Thymus (tissue), 11 donors: Measurements from ENCODE around the gene VTN. TPM values are rescaled to one million over a fixed set of nuclear protein-coding genes. Genes with fewer than 3 reads are reported as not detected.
A peak's percentile ranks its signal among the peaks of the same experiment; 100 is the strongest.

ENCODE experiments used
- DNase-seq, 9 donors: peaks; one replicate each; pipeline ENCODE4 v3.0.0-alpha.2; 2013; ENCODE audit warnings: low spot score in 9 of 9, low read depth in 6 of 9, missing footprints in 1 of 9
- H3K27ac ChIP-seq, 2 donors: one replicate each; pipeline ENCODE4 v1.5.1; 2013; ENCODE audit warnings: control low read depth in 1 of 2, low read depth in 1 of 2, low read length in 1 of 2, mild to moderate bottlenecking in 1 of 2, moderate library complexity in 1 of 2
- H3K27me3 ChIP-seq, 2 donors: one replicate each; pipeline ENCODE4 v1.5.1; 2013; ENCODE audit warnings: low read length in 1 of 2; ENCODE audit not compliant: control insufficient read depth in 2 of 2, insufficient read depth in 1 of 2
- H3K36me3 ChIP-seq, 2 donors: one replicate each; pipeline ENCODE4 v1.5.1; 2013; ENCODE audit warnings: low read length in 1 of 2, mild to moderate bottlenecking in 1 of 2, moderate library complexity in 1 of 2; ENCODE audit not compliant: control insufficient read depth in 2 of 2, insufficient read depth in 2 of 2
- H3K4me1 ChIP-seq, 2 donors: one replicate each; pipeline ENCODE4 v1.5.1; 2013; ENCODE audit warnings: low read length in 2 of 2; ENCODE audit not compliant: control insufficient read depth in 2 of 2, insufficient read depth in 2 of 2
- H3K4me3 ChIP-seq, 2 donors: one replicate each; pipeline ENCODE4 v1.5.1; 2013; ENCODE audit warnings: low read length in 2 of 2, control low read depth in 1 of 2, mild to moderate bottlenecking in 1 of 2
- H3K9me3 ChIP-seq, 2 donors: one replicate each; pipeline ENCODE4 v1.5.1; 2013; ENCODE audit warnings: low read length in 1 of 2, mild to moderate bottlenecking in 1 of 2; ENCODE audit not compliant: control insufficient read depth in 2 of 2, insufficient read depth in 1 of 2
- WGBS: extraction: QIAGEN DNeasy Blood & Tissue Kit; methylation state at CpG from one replicate; pipeline ENCODE4 v1.1.7; 2013; 5-methylcytosine and 5-hydroxymethylcytosine counted together
- polyA plus RNA-seq: library from polyadenylated mRNA; stranded (reverse); fragments of 200-250 nt; gene quantifications from one replicate; pipeline ENCODE4 v1.2.3, GENCODE V29; 2013
- total RNA-seq: library from RNA; stranded (reverse); fragments of 120-200 nt; gene quantifications from one replicate; pipeline ENCODE4 v1.2.4, GENCODE V29; 2013
- donor health status: healthy.

VTN gene
- total and polyA plus RNA-seq, 2 donors = 0.09 to 0.59 TPM

GRCh38 chr17:28379814-28380801 lies 10.0 kb upstream of the VTN start:
- peaks cover 3 to 10% of the 10 kb centered on the region in 2 donors for H3K4me1 ChIP-seq
- no peak for DNase-seq
- no peak overlapping the region for H3K27ac ChIP-seq
- peaks cover 14 to 56% of the 10 kb centered on the region in 2 donors for H3K27me3 ChIP-seq
- 77% methylated on average over 10 of the region's 10 CpGs for WGBS
- no peak overlapping the region for H3K4me3 ChIP-seq
- H3K36me3 ChIP-seq = no peaks in the 10 kb centered on the region
- H3K9me3 ChIP-seq = no peaks in the 10 kb centered on the region

GRCh38 chr17:28372945-28373274 lies 2.8 kb upstream of the VTN start:
- Histone ChIP-seq H3K4me1 (peaks cover 10 to 14% of the 10 kb centered on the region in 2 donors), H3K4me3 (no peak overlapping the region), H3K27ac (no peak overlapping the region), H3K27me3 (peaks cover 8 to 50% of the 10 kb centered on the region in 2 donors), H3K36me3 (no peaks in the 10 kb centered on the region), H3K9me3 (peaks cover 0 to 1% of the 10 kb centered on the region in 2 donors)
- 94% methylated on average over 6 of the region's 6 CpGs for WGBS
- no peak for DNase-seq

GRCh38 chr17:28372203-28372944 lies 2.3 kb upstream of the VTN start:
- Histone ChIP-seq H3K27ac (peak overlapping the region in 1 of 2 donors; percentile 36), H3K27me3 (peaks cover 8 to 50% of the 10 kb centered on the region in 2 donors), H3K9me3 (peaks cover 0 to 1% of the 10 kb centered on the region in 2 donors), H3K36me3 (no peaks in the 10 kb centered on the region), H3K4me1 (peaks cover 10 to 14% of the 10 kb centered on the region in 2 donors), H3K4me3 (peak overlapping the region in 1 of 2 donors; percentile 68)
- no peak for DNase-seq
- 10% methylated on average over 53 of the region's 53 CpGs for WGBS

GRCh38 chr17:28371245-28372202 lies 1.4 kb upstream of the VTN start, which contains the start of gene SARM1:
SARM1 (plus strand) TSS chr17:28371694; CDS start chr17:28372033, 339 bp downstream.
- H3K27me3 ChIP-seq = peaks cover 8 to 50% of the 10 kb centered on the region in 2 donors
- H3K9me3 ChIP-seq = peaks cover 0 to 1% of the 10 kb centered on the region in 2 donors
- DNase-seq = peak in 7 of 9 donors; percentile 9 to 59 (median 43)
- H3K4me3 ChIP-seq = peak within 1 kb of the TSS; percentile 44 to 68
- H3K36me3 ChIP-seq = no peaks in the 10 kb centered on the region
- peak within 1 kb of the TSS in 1 of 2 donors; percentile 36 for H3K27ac ChIP-seq
- under 1% methylated on average over 80 of the region's 80 CpGs for WGBS
- peaks cover 10 to 14% of the 10 kb centered on the region in 2 donors for H3K4me1 ChIP-seq

- no peak overlapping the region for H3K27ac ChIP-seq
- peaks cover 8 to 50% of the 10 kb centered on the region in 2 donors for H3K27me3 ChIP-seq
- H3K4me3 ChIP-seq = no peak overlapping the region
- no peak for DNase-seq
- WGBS = 93% methylated on average over 1 of the region's 1 CpG
- peaks cover 10 to 14% of the 10 kb centered on the region in 2 donors for H3K4me1 ChIP-seq
- no peaks in the 10 kb centered on the region for H3K36me3 ChIP-seq
- H3K9me3 ChIP-seq = peaks cover 0 to 1% of the 10 kb centered on the region in 2 donors
Observed at GRCh38 chr17:28370744-28371103, 617 bp upstream of the VTN start.

GRCh38 chr17:28369684-28370034 lies 448 bp downstream of the VTN start:
- H3K4me3 ChIP-seq = no peak overlapping the region
- H3K27me3 ChIP-seq = peaks cover 8 to 45% of the 10 kb centered on the region in 2 donors
- peaks cover 10 to 14% of the 10 kb centered on the region in 2 donors for H3K4me1 ChIP-seq
- H3K27ac ChIP-seq = no peak overlapping the region
- 92% methylated on average over 10 of the region's 10 CpGs for WGBS
- H3K9me3 ChIP-seq = peaks cover 0 to 1% of the 10 kb centered on the region in 2 donors
- peaks cover 0 to 7% of the 10 kb centered on the region in 2 donors for H3K36me3 ChIP-seq
- no peak for DNase-seq

GRCh38 chr17:28368915-28369683 lies 1.0 kb downstream of the VTN start:
- peaks cover 0 to 1% of the 10 kb centered on the region in 2 donors for H3K9me3 ChIP-seq
- DNase-seq = no peak
- no peak overlapping the region for H3K4me3 ChIP-seq
- H3K36me3 ChIP-seq = peaks cover 0 to 12% of the 10 kb centered on the region in 2 donors
- H3K27me3 ChIP-seq = peaks cover 8 to 40% of the 10 kb centered on the region in 2 donors
- no peak overlapping the region for H3K27ac ChIP-seq
- H3K4me1 ChIP-seq = peaks cover 10 to 14% of the 10 kb centered on the region in 2 donors
- 97% methylated on average over 23 of the region's 23 CpGs for WGBS
